Measurements from ENCODE around the gene LDLR. TPM values are rescaled to one million over a fixed set of nuclear protein-coding genes. Genes with fewer than 3 reads are reported as not detected.

The LDLR gene
- total and polyA plus RNA-seq, 3 donors from 2014 or later = 12.5 to 20.1 (median 19.0) TPM

DNA sequence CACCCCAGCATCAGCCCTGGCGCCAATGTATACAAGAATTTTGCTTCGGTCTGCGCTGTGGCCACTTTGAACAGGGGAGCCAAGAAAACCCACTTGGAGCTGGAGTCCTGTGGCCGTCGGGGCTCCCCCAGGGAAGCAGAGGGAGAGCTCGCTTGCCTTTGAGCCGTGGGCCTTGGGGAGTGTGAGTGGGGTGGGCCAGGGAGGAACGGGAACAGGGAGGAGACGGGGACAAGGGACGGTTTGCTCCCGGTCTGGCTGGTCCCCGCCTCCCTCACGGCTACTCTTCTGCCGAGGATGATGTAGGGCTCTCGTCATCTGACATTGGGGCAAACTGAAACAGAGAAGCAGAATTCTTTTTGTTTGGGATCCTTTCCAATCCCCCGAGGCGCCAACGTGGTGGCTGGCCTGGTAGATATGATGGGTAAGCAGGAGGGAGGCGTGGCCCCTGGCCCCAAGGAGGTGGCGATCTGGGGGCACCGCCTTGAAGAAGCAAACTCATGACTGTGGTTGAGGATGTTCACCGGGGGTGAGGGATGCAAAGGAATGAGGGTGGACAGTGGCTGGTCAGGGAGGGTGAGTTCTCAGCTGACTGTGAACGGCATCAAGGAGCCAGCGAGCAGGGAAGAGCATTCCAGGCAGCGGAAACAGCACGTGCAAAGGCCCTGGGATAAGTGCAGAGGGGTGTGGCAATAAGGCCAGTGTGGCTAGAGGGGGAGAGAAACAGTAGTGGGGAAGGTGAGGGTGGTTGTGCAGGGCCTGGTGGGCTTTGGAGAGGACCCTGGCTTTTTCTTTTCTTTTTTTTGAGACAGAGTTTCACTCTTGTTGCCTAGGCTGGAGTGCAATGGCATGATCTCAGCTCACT, 77.2 kb downstream of the LDLR start:
- Histone ChIP-seq H3K36me3 (ENCODE audit: low read depth, missing control alignments) (no peaks in the 10 kb centered on the region), H3K4me3 (no peak overlapping the region), H3K9me3 (no peaks in the 10 kb centered on the region), H3K4me1 (peaks cover 26% of the 10 kb centered on the region), H3K27me3 (no peaks in the 10 kb centered on the region), H3K27ac (peak overlapping the region; percentile 75 to 88)
- DNase-seq = no peak
- TF ChIP-seq POLR2A (IDR thresholded peaks at IDR 0.05) = no peak
- TF ChIP-seq, protein P1, sequence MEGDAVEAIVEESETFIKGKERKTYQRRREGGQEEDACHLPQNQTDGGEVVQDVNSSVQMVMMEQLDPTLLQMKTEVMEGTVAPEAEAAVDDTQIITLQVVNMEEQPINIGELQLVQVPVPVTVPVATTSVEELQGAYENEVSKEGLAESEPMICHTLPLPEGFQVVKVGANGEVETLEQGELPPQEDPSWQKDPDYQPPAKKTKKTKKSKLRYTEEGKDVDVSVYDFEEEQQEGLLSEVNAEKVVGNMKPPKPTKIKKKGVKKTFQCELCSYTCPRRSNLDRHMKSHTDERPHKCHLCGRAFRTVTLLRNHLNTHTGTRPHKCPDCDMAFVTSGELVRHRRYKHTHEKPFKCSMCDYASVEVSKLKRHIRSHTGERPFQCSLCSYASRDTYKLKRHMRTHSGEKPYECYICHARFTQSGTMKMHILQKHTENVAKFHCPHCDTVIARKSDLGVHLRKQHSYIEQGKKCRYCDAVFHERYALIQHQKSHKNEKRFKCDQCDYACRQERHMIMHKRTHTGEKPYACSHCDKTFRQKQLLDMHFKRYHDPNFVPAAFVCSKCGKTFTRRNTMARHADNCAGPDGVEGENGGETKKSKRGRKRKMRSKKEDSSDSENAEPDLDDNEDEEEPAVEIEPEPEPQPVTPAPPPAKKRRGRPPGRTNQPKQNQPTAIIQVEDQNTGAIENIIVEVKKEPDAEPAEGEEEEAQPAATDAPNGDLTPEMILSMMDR (IDR thresholded peaks at IDR 0.05) = no peak
- 52 to 66% methylated on average over 26 of the region's 26 CpGs for WGBS, 2 donors
- intact Hi-C loops (cut with DNase I; ENCODE audit: low total_unique reads) = no loop called here

DNA sequence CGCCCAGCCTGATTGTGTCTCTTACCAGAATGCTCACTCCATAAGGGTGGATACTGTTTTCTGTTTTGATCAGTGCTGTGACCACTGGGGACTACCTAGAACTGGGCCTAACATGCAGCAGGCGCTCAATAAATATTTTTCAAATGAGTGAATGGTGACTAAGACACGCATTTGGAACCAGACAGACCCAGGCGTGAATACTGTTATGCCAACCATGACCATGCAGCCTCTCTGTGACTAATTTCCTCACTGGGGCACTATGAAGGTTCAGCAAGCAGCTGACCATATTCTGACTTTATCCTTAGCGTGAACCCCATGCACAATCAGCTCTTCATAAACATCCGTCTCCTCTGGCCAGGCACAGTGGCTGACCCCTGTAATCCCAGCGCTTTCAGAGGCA, 79.3 kb downstream of the LDLR start:
- Histone ChIP-seq H3K27me3 (no peaks in the 10 kb centered on the region), H3K27ac (peak overlapping the region in 1 of 2 donors; percentile 15), H3K4me3 (no peak overlapping the region), H3K4me1 (peaks cover 26% of the 10 kb centered on the region), H3K36me3 (ENCODE audit: low read depth, missing control alignments) (no peaks in the 10 kb centered on the region), H3K9me3 (no peaks in the 10 kb centered on the region)
- 93 to 95% methylated on average over 7 of the region's 7 CpGs for WGBS, 2 donors
- TF ChIP-seq, protein P1 (IDR thresholded peaks at IDR 0.05) = no peak
- no peak for TF ChIP-seq POLR2A (IDR thresholded peaks at IDR 0.05)
- no peak for DNase-seq
- intact Hi-C loops (cut with DNase I; ENCODE audit: low total_unique reads) = no loop called here

DNA sequence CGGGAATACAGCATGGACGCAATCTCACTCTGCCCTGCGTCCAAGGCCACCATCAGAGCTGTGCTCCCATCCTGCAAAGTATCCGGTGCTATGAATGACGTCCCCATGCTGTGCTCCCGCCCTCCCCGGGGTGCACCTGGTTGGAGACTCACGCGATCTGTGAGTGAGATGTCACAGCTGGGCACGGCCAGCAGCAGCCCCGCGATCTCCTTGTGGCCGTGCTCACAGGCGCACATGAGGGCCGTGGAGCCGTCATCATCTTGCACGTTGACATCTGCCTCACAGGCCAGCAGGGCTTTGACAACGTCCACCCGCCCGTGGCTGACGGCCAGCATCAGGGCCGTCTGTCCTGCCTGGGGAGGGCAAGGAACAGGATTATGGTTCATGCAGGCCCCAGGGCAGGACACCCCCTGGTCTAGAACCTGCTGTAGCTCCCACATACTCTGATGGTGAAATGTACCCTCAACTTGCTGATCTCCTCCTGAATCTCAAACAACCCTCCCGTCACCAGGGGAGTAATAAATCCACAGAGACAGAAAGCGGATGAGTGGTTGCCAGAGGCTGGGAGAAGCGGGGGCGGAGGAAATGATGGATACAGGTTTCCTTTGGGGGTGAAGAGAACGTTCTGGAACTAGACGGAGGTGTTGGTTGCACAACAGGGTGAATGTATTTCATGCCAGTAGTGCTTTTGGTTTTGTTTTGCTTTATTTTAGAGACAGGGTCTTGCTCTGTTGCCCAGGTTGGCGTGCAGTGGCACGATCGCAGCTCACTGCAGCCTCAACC, 80.8 kb downstream of the LDLR start:
- intact Hi-C loops (cut with DNase I; ENCODE audit: low total_unique reads) = no loop called here
- H3K4me3 ChIP-seq = no peak overlapping the region

DNA sequence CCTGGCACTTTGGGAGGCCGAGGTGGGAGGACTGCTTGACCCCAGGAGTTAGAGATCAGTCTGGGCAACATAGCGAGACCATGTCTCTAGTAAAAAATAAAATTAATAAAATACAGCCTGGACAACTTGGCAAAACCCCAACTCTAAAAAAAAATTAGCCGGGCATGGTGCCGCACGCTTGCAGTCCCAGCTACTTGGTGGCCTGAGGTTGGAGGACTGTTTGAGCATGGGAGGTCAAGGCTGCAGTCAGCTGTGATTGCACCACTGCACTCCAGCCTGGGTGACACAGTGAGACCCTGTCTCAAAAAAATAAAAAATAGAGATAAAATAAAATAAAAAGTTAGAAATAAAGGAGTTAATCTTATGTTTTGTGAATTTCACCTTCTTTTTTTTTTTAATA, 81.9 kb downstream of the LDLR start:
- TF ChIP-seq, protein P1 (IDR thresholded peaks at IDR 0.05) = no peak
- no peak for TF ChIP-seq POLR2A (IDR thresholded peaks at IDR 0.05)
- H3K27me3 ChIP-seq = no peaks in the 10 kb centered on the region
- H3K27ac ChIP-seq = no peak overlapping the region
- H3K4me3 ChIP-seq = no peak overlapping the region
- no peaks in the 10 kb centered on the region for H3K9me3 ChIP-seq
- intact Hi-C loops (cut with DNase I; ENCODE audit: low total_unique reads) = no loop called here
- DNase-seq = no peak
- 54 to 70% methylated on average over 4 to 5 of the region's 5 CpGs for WGBS, 2 donors
- H3K36me3 ChIP-seq (ENCODE audit: low read depth, missing control alignments) = no peaks in the 10 kb centered on the region
- H3K4me1 ChIP-seq = peaks cover 6% of the 10 kb centered on the region

More for the DNA sequence above, 80.8 kb downstream of the LDLR start:
- H3K4me1 ChIP-seq = peaks cover 17% of the 10 kb centered on the region
- no peak for TF ChIP-seq POLR2A (IDR thresholded peaks at IDR 0.05)
- TF ChIP-seq, protein P1 (IDR thresholded peaks at IDR 0.05) = no peak
- no peak overlapping the region for H3K27ac ChIP-seq
- no peaks in the 10 kb centered on the region for H3K9me3 ChIP-seq
- no peaks in the 10 kb centered on the region for H3K36me3 ChIP-seq (ENCODE audit: low read depth, missing control alignments)
- no peaks in the 10 kb centered on the region for H3K27me3 ChIP-seq
- 84 to 92% methylated on average over 22 to 31 of the region's 31 CpGs for WGBS, 2 donors
- DNase-seq = no peak
